22Rv1 (cell line): ENCODE results near the gene CEP131.

ENCODE experiments used
- CTCF ChIP-seq: fragments of 450-650 bp; IDR thresholded peaks from 2 replicates; pipeline ENCODE4 v1.5.1; 2017; ENCODE audit warnings: mild to moderate bottlenecking
- ZFX ChIP-seq: fragments of 450-650 bp; IDR thresholded peaks from 2 replicates; pipeline ENCODE4 v1.6.1; 2017; ENCODE audit warnings: antibody characterized with exemption, borderline replicate concordance

GRCh38 chr17:81160306-81160705 lies 62.5 kb downstream of the CEP131 start:
- TF ChIP-seq CTCF (no peak), ZFX (no peak)
